K562 (cell line): ENCODE results near the gene E2F7. TPM values are rescaled to one million over a fixed set of nuclear protein-coding genes. Genes with fewer than 3 reads are reported as not detected.

Source experiments
- AFF4 ChIP-seq: sonication (generic); formaldehyde crosslinking; IDR thresholded peaks from 2 replicates; pipeline ENCODE4 v1.8.0; 2023; ENCODE audit warnings: mild to moderate bottlenecking, missing genetic modification reagents
- CBX5 ChIP-seq: IDR thresholded peaks from 2 replicates; pipeline ENCODE4 v1.6.1; 2014; ENCODE audit warnings: low read depth, borderline replicate concordance
- E2F5 ChIP-seq: sonication (generic); formaldehyde crosslinking; IDR thresholded peaks from 2 replicates; pipeline ENCODE4 v1.8.0; 2022; ENCODE audit warnings: mild to moderate bottlenecking, missing genetic modification reagents
- FOXJ2 ChIP-seq: fragments of 200-800 bp; sonication (Bioruptor generic); IDR thresholded peaks from 2 replicates; pipeline ENCODE4 v1.6.1; 2016; ENCODE audit warnings: missing genetic modification characterization, missing compliant biosample characterization
- FOXK1 ChIP-seq: sonication (generic); formaldehyde crosslinking; IDR thresholded peaks from 2 replicates; pipeline ENCODE4 v1.8.0; 2022; ENCODE audit warnings: missing genetic modification reagents, mild to moderate bottlenecking, borderline replicate concordance
- GATAD2A ChIP-seq: fragments of 450-650 bp; IDR thresholded peaks from 2 replicates; pipeline ENCODE4 v1.6.1; 2017
- HES1 ChIP-seq: fragments of 450-650 bp; IDR thresholded peaks from 2 replicates; pipeline ENCODE4 v1.6.1; 2016; ENCODE audit warnings: low read depth, mild to moderate bottlenecking, moderate library complexity
- KDM4B ChIP-seq, 2 experiments: fragments of 450-650 bp in 1 of 2; sonication (generic) in 1 of 2; IDR thresholded peaks; 2 replicates each; pipeline ENCODE4 v1.6.1; 2016 to 2017; ENCODE audit warnings: borderline replicate concordance in 2 of 2, antibody characterized with exemption in 1 of 2, low read depth in 1 of 2, mild to moderate bottlenecking in 1 of 2
- OTX1 ChIP-seq: fragments of 450-650 bp; formaldehyde crosslinking; IDR thresholded peaks from 2 replicates; pipeline ENCODE4 v1.4.0; 2022; ENCODE audit warnings: mild to moderate bottlenecking
- PHB ChIP-seq: fragments of 250-450 bp; sonication (Bioruptor Pico); IDR thresholded peaks from 2 replicates; pipeline ENCODE4 v1.5.0; 2021
- RBM15 ChIP-seq: fragments of 200-400 bp; formaldehyde crosslinking; IDR thresholded peaks from 2 replicates; pipeline ENCODE4 v1.6.1; 2018; ENCODE audit warnings: mild to moderate bottlenecking, low read length, moderate library complexity; ENCODE audit not compliant: insufficient read depth
- SAP30 ChIP-seq: fragments of 200-600 bp; sonication (generic); IDR thresholded peaks from 2 replicates; pipeline ENCODE4 v1.6.1; 2012; ENCODE audit warnings: borderline replicate concordance, low read depth, mild to moderate bottlenecking, moderate library complexity, low read length, control low read depth, inconsistent platforms; ENCODE audit not compliant: insufficient read depth, poor library complexity, severe bottlenecking
- SRSF9 ChIP-seq: fragments of 200-400 bp; formaldehyde crosslinking; IDR thresholded peaks from 2 replicates; pipeline ENCODE4 v1.6.1; 2017; ENCODE audit warnings: low read depth, low read length, borderline replicate concordance
- STAT5A ChIP-seq: IDR thresholded peaks from 2 replicates; pipeline ENCODE4 v1.6.1; 2012; ENCODE audit warnings: low read length, inconsistent platforms, borderline replicate concordance
- ZBTB17 ChIP-seq: fragments of 450-650 bp; formaldehyde crosslinking; IDR thresholded peaks from 2 replicates; pipeline ENCODE4 v1.4.0; 2020; ENCODE audit warnings: mild to moderate bottlenecking
- ZKSCAN8 ChIP-seq: fragments of 200-800 bp; sonication (Bioruptor generic); IDR thresholded peaks from 2 replicates; pipeline ENCODE4 v1.6.1; 2016; ENCODE audit warnings: missing genetic modification characterization, missing compliant biosample characterization
- ZNF609 ChIP-seq: sonication (generic); formaldehyde crosslinking; IDR thresholded peaks from 2 replicates; pipeline ENCODE4 v1.8.1; 2023; ENCODE audit warnings: missing genetic modification reagents, mild to moderate bottlenecking, borderline replicate concordance
- polyA plus RNA-seq, 8 experiments: library from polyadenylated mRNA; depleted of rRNA in 4 of 8; stranded (reverse) in 5 of 8; unstranded in 3 of 8; fragments of >200 nt; fragmentation: Nextera tagmentation in 2 of 8; fragmentation: Illumina TruSeq in 1 of 8; extraction: Ambion mirVana in 2 of 8; extraction: Trizol in 1 of 8; gene quantifications; 2 replicates each; pipeline versions ENCODE4 v1.2.1 to v1.2.3, GENCODE V29; 2011 to 2014; ENCODE audit warnings: inconsistent platforms in 1 of 8, missing spikeins in 1 of 8
- total RNA-seq, 7 experiments: library from RNA; depleted of rRNA in 6 of 7; stranded (reverse); fragments of >200 nt in 6 of 7; fragmentation: Illumina TruSeq in 2 of 7; extraction: Trizol in 2 of 7; gene quantifications; 2 replicates each; pipeline versions ENCODE4 v1.2.1 to v1.2.3, GENCODE V29; 2011 to 2021; ENCODE audit warnings: low replicate concordance in 1 of 7

E2F7 gene
- total and polyA plus RNA-seq, 9 of the 15 experiments (the other 6 are each of a cell fraction or from before 2014, with no cell fraction given), result 3.4 to 13.6 (median 8.1) TPM

GRCh38 chr12:77065361-77066204 is at the start of gene E2F7 (continued):
- TF ChIP-seq SRSF9 (no peak), KDM4B (IDR thresholded peaks at IDR 0.05; ENCODE audit: borderline replicate concordance in 2 of 2, low read depth in 1 of 2) (no peak), ZKSCAN8 (CRISPR knock-in tag) (no peak), FOXJ2 (tag) (no peak), AFF4 (no peak), STAT5A (no peak), RBM15 (no peak), SAP30 (no peak), ZNF609 (CRISPR knock-in tag) (no peak), CBX5 (no peak), OTX1 (CRISPR knock-in tag) (no peak), PHB (CRISPR knock-in tag) (peak; percentile 63; the same call in 1 of the 2 replicates), ZBTB17 (CRISPR knock-in tag) (no peak), GATAD2A (no peak), E2F5 (CRISPR knock-in tag) (no peak), HES1 (no peak), FOXK1 (no peak)
